ENCODE measurements around the gene RNF151. TPM values are rescaled to one million over a fixed set of nuclear protein-coding genes. Genes with fewer than 3 reads are reported as not detected.

The RNF151 gene, protein sequence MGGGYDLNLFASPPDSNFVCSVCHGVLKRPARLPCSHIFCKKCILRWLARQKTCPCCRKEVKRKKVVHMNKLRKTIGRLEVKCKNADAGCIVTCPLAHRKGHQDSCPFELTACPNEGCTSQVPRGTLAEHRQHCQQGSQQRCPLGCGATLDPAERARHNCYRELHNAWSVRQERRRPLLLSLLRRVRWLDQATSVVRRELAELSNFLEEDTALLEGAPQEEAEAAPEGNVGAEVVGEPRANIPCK
- total RNA-seq, result not detected

DNA sequence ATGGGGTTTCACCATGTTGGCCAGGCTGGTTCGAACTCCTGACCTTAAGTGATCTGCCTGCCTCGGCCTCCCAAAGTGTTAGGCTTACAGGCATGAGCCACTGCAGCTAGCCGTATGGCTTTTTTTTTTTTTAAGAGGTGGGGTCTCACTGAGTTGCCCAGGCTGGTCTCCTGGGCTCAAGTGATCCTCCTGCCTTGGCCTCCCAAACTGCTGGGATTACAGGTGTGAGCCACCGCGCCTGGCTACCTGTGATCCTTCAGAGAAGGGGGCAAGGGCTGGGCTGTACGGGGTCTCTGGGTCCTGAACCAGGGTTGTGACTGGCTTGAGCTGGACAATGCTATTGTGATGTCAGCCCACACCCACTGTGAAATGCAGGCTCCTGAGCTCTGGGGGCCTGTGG is at the start of gene RNF151:
Gene RNF151, plus strand, starts transcription at position 397 of the 400 bp plus-strand sequence. CDS start 26 bp downstream, outside the sequence.
- no peaks in the 10 kb centered on the region for H3K9me3 ChIP-seq
- WGBS, 2 donors (ENCODE audit: low coverage in 1 of 2), result no CpG with 5 or more reads among the region's 6 CpGs
- peaks cover 0 to 47% (median 18%) of the 10 kb centered on the region in 3 donors for H3K4me1 ChIP-seq
- peak within 1 kb of the TSS in 1 of 2 donors; percentile 93 for H3K4me3 ChIP-seq
- H3K27me3 ChIP-seq, result no peaks in the 10 kb centered on the region
- H3K36me3 ChIP-seq, result peaks cover 0 to 18% of the 10 kb centered on the region in 2 donors
- TF ChIP-seq EP300 (IDR thresholded peaks at IDR 0.05) (no peak), POLR2AphosphoS5 (IDR thresholded peaks at IDR 0.05) (no peak)
- TF ChIP-seq, protein P1, sequence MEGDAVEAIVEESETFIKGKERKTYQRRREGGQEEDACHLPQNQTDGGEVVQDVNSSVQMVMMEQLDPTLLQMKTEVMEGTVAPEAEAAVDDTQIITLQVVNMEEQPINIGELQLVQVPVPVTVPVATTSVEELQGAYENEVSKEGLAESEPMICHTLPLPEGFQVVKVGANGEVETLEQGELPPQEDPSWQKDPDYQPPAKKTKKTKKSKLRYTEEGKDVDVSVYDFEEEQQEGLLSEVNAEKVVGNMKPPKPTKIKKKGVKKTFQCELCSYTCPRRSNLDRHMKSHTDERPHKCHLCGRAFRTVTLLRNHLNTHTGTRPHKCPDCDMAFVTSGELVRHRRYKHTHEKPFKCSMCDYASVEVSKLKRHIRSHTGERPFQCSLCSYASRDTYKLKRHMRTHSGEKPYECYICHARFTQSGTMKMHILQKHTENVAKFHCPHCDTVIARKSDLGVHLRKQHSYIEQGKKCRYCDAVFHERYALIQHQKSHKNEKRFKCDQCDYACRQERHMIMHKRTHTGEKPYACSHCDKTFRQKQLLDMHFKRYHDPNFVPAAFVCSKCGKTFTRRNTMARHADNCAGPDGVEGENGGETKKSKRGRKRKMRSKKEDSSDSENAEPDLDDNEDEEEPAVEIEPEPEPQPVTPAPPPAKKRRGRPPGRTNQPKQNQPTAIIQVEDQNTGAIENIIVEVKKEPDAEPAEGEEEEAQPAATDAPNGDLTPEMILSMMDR (IDR thresholded peaks at IDR 0.05), result no peak
- ATAC-seq, result no peak
- peak within 1 kb of the TSS in 3 of 4 donors; percentile 98 to 99 (median 98) for H3K27ac ChIP-seq

DNA sequence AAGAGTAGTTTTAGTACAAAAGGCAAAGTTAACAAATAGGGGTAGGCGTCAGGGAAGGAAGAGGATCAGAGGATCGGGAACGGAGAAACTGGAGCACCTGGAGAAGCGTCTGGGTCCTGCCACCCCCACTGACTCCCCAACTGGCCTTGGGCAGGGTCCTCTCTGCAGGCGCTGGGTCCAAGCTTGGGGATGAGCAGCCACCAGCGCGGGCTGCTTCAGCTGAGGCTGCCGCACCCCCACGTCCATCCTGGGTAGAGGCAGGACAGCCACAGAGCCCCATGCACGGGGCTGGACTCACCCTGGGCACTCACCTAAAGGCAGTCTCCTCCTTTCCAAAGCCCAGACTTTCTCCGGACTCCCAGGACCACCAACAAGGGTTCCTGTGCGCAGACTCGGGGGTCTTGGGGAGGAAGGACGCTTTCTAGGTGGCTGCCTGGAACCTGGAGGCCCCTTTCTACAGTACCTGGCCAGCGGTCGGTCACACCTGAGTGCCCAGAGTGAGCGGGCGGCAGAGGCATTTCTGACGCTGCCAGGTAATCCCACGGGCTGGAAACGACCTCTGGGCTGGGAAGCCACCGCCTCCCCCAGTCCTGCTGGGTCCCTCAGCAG is 49.5 kb upstream of the RNF151 start:
- no peak for ATAC-seq
- 0% methylated on average over 1 of the region's 22 CpGs; no CpG with 5 or more reads in 1 of the 2 donors for WGBS, 2 donors (ENCODE audit: low coverage in 1 of 2)

DNA sequence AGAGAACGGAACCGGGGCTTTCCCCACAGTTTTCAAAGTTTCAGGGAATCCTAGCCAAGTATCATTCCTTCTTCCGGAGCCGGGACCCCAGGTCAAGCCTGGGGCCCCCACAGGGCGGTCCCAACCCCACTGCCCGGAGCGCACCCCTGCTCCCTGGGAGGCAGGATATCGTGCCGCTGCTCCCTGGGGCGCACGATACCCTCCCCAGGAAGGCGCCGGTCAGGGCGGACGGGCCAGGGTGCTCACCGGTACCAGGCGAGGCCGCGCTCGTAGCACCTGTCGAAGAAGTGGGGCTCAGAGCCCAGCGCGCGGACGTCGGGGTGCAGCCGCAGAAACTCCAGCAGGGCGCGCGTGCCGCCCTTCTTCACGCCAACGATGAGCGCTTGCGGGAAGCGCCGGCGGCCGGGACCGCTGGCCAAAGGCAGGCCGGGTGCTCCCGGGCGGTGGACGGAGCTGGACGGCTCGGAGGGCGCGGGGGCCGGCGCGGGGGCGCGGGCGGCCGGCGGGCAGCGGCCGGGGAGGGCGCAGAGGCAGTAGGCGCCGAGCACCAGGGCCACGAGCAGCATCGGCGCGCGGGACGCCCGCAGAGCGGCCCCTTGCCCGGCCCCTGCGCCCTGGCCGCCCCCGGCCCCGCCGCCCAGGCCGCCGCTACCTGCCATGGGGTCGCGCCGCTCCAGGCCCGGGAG is 48.8 kb upstream of the RNF151 start:
- WGBS, 2 donors (ENCODE audit: low coverage in 1 of 2), result 0% methylated on average over 2 of the region's 81 CpGs; no CpG with 5 or more reads in 1 of the 2 donors
- H3K4me3 ChIP-seq, result peak overlapping the region in 1 of 2 donors; percentile 16
- no peak for ATAC-seq

More for the DNA sequence above, 49.5 kb upstream of the RNF151 start:
- H3K4me3 ChIP-seq, result no peak overlapping the region
- H3K4me1 ChIP-seq, result peaks cover 0 to 14% (median 0%) of the 10 kb centered on the region in 3 donors
- no peak overlapping the region for H3K27ac ChIP-seq
- no peak for TF ChIP-seq POLR2A (IDR thresholded peaks at IDR 0.05)
- TF ChIP-seq, protein P1 (IDR thresholded peaks at IDR 0.05), result no peak
- TF ChIP-seq EP300 (IDR thresholded peaks at IDR 0.05), result no peak
- TF ChIP-seq POLR2AphosphoS5 (IDR thresholded peaks at IDR 0.05), result no peak
- no peaks in the 10 kb centered on the region for H3K9me3 ChIP-seq
- H3K27me3 ChIP-seq, result peaks cover 92% of the 10 kb centered on the region
- no peaks in the 10 kb centered on the region for H3K36me3 ChIP-seq

DNA sequence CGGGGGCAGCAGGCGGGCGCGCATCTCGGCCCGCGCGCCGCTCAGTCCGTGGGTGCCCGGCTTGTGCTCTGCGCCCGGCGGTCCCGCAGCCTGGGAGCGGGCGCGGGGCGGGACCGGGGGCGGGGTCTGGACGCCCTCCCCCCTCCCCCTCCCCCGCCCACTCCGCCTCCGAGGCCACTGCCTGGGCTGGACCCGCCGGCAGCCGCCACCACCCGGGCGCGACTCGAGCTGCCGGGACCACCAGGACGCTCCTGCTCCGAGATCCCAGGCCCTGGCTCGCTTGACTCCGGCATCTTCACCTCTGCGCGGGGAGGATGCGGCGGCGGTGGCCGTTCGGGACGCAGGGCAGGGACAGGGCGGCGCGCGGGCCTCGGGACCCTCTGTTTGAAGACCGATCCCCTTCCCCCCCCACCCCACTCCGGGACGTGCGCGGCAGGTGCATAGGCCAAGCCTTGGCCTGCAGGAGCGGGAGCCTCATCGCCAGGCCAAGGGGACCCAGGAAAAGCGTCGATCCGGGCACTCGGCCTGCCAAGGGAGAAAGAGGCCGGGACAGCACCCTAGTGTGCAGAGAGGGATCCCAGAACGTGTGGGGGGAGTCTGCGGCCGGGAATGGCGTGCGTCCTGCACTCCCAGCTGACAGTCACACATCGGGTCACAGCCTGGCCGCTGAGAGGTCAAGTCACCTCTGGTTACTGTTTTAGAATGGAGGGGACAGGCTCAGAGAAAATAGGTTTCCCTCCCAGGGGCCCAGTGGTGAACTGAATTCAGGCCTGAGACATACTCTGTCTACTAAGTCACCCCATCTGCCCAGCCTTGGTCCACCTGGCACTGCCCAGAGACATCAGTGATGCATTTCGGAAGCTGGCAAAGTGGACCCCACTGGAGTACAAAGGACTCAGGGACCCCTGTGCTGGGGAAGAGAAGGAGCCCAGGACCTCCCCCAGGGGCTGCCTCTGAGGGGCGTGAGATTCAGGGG is 48.0 kb upstream of the RNF151 start, which contains the start of gene HS3ST6:
Gene HS3ST6, minus strand, starts transcription at position 65 of the 976 bp plus-strand sequence. CDS start 92 bp downstream, outside the sequence.
- no CpG with 5 or more reads among the region's 71 CpGs for WGBS, 2 donors (ENCODE audit: low coverage in 1 of 2)
- TF ChIP-seq POLR2AphosphoS5 (IDR thresholded peaks at IDR 0.05) (no peak), POLR2A (IDR thresholded peaks at IDR 0.05) (no peak), EP300 (IDR thresholded peaks at IDR 0.05) (no peak)
- TF ChIP-seq, protein P1 (IDR thresholded peaks at IDR 0.05), result no peak
- H3K27me3 ChIP-seq, result peaks cover 100% of the 10 kb centered on the region
- H3K9me3 ChIP-seq, result no peaks in the 10 kb centered on the region
- H3K36me3 ChIP-seq, result no peaks in the 10 kb centered on the region
- H3K27ac ChIP-seq, result no peak within 1 kb of the TSS
- peak within 1 kb of the TSS in 1 of 2 donors; percentile 16 for H3K4me3 ChIP-seq
- ATAC-seq, result no peak
- H3K4me1 ChIP-seq, result peaks cover 0 to 21% (median 4%) of the 10 kb centered on the region in 3 donors

More for the DNA sequence above, 48.8 kb upstream of the RNF151 start:
- no peaks in the 10 kb centered on the region for H3K9me3 ChIP-seq
- no peak overlapping the region for H3K27ac ChIP-seq
- TF ChIP-seq POLR2AphosphoS5 (IDR thresholded peaks at IDR 0.05) (no peak), EP300 (IDR thresholded peaks at IDR 0.05) (no peak), POLR2A (IDR thresholded peaks at IDR 0.05) (no peak)
- TF ChIP-seq, protein P1 (IDR thresholded peaks at IDR 0.05), result no peak
- peaks cover 99% of the 10 kb centered on the region for H3K27me3 ChIP-seq
- no peaks in the 10 kb centered on the region for H3K36me3 ChIP-seq
- H3K4me1 ChIP-seq, result peaks cover 0 to 14% (median 0%) of the 10 kb centered on the region in 3 donors
